ENCODE measurements around the gene STARD3. TPM values are rescaled to one million over a fixed set of nuclear protein-coding genes. Genes with fewer than 3 reads are reported as not detected.

Gene STARD3
- total and polyA plus RNA-seq, 12 donors, result 38.6 to 220 (median 93.6) TPM

DNA sequence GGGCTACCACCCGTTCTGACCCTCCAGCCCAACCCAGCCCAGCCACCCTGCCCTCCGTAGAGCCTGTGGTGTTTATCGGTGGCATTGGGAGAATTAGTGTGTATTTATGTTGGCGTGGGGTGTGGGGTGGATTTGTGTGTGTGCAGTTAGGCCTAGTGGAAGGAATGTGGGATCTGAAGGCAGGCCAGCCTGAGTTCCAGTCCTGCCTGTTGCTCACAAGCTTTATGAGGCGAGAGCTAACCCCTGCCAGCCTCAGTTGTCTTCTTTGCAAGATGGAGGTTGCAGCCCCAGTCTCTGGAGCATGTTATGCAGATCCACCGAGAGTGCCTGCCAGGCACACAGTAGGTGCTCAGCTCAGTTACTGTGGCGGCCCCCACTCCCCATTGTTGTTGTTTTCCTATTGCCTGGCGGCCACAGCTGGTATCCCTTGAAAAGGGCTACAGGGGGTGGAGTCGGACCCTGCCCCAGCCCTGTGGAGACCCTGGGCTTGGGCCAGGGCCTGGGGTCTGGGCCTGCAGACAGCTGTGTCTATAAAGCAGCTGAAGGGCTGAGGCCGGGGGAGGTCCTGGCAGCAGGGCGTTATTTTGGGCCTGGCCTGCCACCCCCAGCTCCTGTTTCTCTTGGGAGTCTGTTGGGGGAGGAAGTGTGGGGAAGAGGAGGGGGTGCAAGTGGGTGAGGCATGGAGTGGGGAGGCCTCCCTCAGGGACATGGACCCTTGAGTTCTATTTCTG lies 68.0 kb downstream of the STARD3 start:
- H3K4me1 ChIP-seq (replicated peaks in 1 of 2), result no peaks in the 10 kb centered on the region
- intact Hi-C loops (cut with DNase I), result no loop called here
- WGBS, 4 donors, result 75 to 88% (median 75%) methylated on average over 7 to 11 of the region's 11 CpGs

DNA sequence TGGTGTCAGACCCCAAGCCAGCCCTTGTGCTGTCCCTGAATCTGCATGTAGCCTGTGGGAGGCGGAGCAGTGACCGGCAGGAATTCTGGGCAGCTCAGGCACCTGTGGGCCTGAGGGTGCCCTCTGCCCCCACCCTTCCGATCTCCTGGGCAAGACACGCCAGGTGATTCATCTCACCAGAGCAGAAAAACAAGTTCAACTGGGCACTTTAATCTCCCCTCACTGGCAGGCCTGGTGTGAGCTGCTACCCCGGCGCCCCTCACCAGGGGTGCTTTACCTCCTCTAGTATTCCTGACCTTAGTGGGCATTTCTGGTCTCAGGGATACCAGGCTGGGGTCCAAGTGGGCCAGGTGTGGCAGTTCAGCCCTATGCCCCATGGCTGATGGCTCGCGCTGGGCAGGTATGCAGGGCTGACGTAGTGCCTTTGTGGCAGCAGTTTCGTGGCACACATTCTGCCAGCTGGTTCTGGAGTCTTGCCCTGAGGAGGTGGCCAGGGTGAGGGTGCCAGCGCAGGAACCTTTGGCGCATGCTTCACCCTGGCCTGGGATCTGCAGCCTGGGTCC lies 68.9 kb downstream of the STARD3 start:
- WGBS, 4 donors, result 76 to 93% (median 85%) methylated on average over 3 to 12 of the region's 12 CpGs
- H3K36me3 ChIP-seq (replicated peaks in 1 of 2), result no peaks in the 10 kb centered on the region
- TF ChIP-seq POLR2A (IDR thresholded peaks at IDR 0.05), result no peak
- TF ChIP-seq, protein P1, sequence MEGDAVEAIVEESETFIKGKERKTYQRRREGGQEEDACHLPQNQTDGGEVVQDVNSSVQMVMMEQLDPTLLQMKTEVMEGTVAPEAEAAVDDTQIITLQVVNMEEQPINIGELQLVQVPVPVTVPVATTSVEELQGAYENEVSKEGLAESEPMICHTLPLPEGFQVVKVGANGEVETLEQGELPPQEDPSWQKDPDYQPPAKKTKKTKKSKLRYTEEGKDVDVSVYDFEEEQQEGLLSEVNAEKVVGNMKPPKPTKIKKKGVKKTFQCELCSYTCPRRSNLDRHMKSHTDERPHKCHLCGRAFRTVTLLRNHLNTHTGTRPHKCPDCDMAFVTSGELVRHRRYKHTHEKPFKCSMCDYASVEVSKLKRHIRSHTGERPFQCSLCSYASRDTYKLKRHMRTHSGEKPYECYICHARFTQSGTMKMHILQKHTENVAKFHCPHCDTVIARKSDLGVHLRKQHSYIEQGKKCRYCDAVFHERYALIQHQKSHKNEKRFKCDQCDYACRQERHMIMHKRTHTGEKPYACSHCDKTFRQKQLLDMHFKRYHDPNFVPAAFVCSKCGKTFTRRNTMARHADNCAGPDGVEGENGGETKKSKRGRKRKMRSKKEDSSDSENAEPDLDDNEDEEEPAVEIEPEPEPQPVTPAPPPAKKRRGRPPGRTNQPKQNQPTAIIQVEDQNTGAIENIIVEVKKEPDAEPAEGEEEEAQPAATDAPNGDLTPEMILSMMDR (IDR thresholded peaks at IDR 0.05), result no peak
- intact Hi-C loops (cut with DNase I), result no loop called here
- H3K27me3 ChIP-seq, result no peaks in the 10 kb centered on the region
- no peak overlapping the region for H3K4me3 ChIP-seq
- no peaks in the 10 kb centered on the region for H3K9me3 ChIP-seq (replicated peaks in 1 of 3)
- H3K4me1 ChIP-seq (replicated peaks in 1 of 2), result no peaks in the 10 kb centered on the region
- no peak for DNase-seq
- H3K27ac ChIP-seq, result peak overlapping the region in 1 of 5 donors; percentile 10

More for the DNA sequence above, 68.0 kb downstream of the STARD3 start:
- no peak for TF ChIP-seq POLR2A (IDR thresholded peaks at IDR 0.05)
- TF ChIP-seq, protein P1 (IDR thresholded peaks at IDR 0.05), result peak in 2 of 6 experiments; percentile 33 to 38
- Histone ChIP-seq H3K4me3 (no peak overlapping the region), H3K27ac (no peak overlapping the region), H3K9me3 (replicated peaks in 1 of 3) (no peaks in the 10 kb centered on the region), H3K27me3 (peaks cover 4% of the 10 kb centered on the region), H3K36me3 (replicated peaks in 1 of 2) (no peaks in the 10 kb centered on the region)
- DNase-seq, result no peak

DNA sequence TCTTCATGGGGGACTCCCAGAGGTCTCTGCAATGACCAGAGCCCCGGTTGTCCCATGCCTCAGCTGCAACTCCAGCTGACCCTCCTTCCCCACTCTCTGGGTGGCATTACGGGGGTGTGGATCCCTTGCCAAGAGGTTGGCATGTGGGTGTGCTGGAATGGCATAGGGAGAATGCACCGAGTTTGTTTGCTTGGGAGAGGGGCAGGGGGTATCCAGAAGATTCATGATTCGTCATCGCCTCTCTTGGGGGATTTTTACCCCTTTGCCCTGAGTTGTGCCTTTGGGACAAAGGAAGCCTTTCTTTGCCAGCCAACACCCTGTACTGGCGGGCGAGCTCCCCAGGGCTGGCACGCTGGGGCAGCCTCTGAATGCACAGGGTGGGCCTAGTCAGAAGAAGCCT lies 69.4 kb downstream of the STARD3 start:
- Histone ChIP-seq H3K4me3 (no peak overlapping the region), H3K4me1 (replicated peaks in 1 of 2) (no peaks in the 10 kb centered on the region), H3K27ac (no peak overlapping the region), H3K27me3 (no peaks in the 10 kb centered on the region), H3K9me3 (replicated peaks in 1 of 3) (no peaks in the 10 kb centered on the region), H3K36me3 (replicated peaks in 1 of 2) (no peaks in the 10 kb centered on the region)
- WGBS, 4 donors, result 78 to 92% (median 86%) methylated on average over 2 to 8 of the region's 8 CpGs
- TF ChIP-seq, protein P1 (IDR thresholded peaks at IDR 0.05), result no peak
- TF ChIP-seq POLR2A (IDR thresholded peaks at IDR 0.05), result no peak
- no peak for DNase-seq
- intact Hi-C loops (cut with DNase I), result no loop called here

DNA sequence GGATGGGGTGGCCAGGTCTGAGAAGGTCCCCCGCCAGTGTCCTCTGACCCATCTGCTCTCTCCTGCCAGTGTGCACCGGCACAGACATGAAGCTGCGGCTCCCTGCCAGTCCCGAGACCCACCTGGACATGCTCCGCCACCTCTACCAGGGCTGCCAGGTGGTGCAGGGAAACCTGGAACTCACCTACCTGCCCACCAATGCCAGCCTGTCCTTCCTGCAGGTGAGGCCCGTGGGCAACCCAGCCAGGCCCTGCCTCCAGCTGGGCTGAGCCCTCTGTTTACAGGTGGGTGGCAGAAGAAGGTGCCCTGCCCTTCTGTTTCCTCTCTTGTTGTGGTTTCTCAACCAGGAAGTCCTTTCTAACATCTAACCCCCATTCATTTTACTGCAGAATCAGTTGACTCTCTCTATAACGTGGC lies 70.0 kb downstream of the STARD3 start:
- WGBS, 4 donors, result 65 to 89% (median 85%) methylated on average over 2 to 7 of the region's 7 CpGs
- no peaks in the 10 kb centered on the region for H3K27me3 ChIP-seq
- no peak overlapping the region for H3K27ac ChIP-seq
- H3K4me1 ChIP-seq (replicated peaks in 1 of 2), result no peaks in the 10 kb centered on the region
- intact Hi-C loops (cut with DNase I), result no loop called here
- no peaks in the 10 kb centered on the region for H3K36me3 ChIP-seq (replicated peaks in 1 of 2)
- no peak for DNase-seq
- H3K9me3 ChIP-seq (replicated peaks in 1 of 3), result no peaks in the 10 kb centered on the region
- no peak overlapping the region for H3K4me3 ChIP-seq
- TF ChIP-seq POLR2A (IDR thresholded peaks at IDR 0.05), result no peak
- TF ChIP-seq, protein P1 (IDR thresholded peaks at IDR 0.05), result no peak
